Activated T-cell treated with anti-CD3 and anti-CD28 coated beads, Interleukin-2, amount 50 U/mL, for 24 hours (primary cell): Measurements from ENCODE around the gene PXMP2.
A peak's percentile ranks its signal among the peaks of the same experiment; 100 is the strongest.
"Not testable (repeated sequence)": the region's sequence is repeated elsewhere in the genome, so short reads cannot be mapped to it uniquely, and the experiment has no call there.

ENCODE experiments used
- DNase-seq: peaks from one replicate; pipeline ENCODE4 v3.0.0-alpha.2; 2020
- H3K27ac Mint-ChIP-seq: 2 replicates; pipeline ENCODE4 v1.8.0; 2020; ENCODE audit warnings: mild to moderate bottlenecking, mixed read lengths
- H3K27me3 Mint-ChIP-seq: 2 replicates; pipeline ENCODE4 v1.8.0; 2020; ENCODE audit warnings: mixed read lengths
- H3K36me3 Mint-ChIP-seq: 2 replicates; pipeline ENCODE4 v1.8.0; 2020; ENCODE audit warnings: low read depth, mixed read lengths
- H3K4me1 Mint-ChIP-seq: 2 replicates; pipeline ENCODE4 v1.8.0; 2020; ENCODE audit warnings: low read depth, mixed read lengths
- H3K4me3 Mint-ChIP-seq: 2 replicates; pipeline ENCODE4 v1.8.0; 2020; ENCODE audit warnings: mild to moderate bottlenecking, moderate library complexity, mixed read lengths
- H3K9me3 Mint-ChIP-seq: 2 replicates; pipeline ENCODE4 v1.8.0; 2020; ENCODE audit warnings: mixed read lengths

PXMP2 gene

DNA sequence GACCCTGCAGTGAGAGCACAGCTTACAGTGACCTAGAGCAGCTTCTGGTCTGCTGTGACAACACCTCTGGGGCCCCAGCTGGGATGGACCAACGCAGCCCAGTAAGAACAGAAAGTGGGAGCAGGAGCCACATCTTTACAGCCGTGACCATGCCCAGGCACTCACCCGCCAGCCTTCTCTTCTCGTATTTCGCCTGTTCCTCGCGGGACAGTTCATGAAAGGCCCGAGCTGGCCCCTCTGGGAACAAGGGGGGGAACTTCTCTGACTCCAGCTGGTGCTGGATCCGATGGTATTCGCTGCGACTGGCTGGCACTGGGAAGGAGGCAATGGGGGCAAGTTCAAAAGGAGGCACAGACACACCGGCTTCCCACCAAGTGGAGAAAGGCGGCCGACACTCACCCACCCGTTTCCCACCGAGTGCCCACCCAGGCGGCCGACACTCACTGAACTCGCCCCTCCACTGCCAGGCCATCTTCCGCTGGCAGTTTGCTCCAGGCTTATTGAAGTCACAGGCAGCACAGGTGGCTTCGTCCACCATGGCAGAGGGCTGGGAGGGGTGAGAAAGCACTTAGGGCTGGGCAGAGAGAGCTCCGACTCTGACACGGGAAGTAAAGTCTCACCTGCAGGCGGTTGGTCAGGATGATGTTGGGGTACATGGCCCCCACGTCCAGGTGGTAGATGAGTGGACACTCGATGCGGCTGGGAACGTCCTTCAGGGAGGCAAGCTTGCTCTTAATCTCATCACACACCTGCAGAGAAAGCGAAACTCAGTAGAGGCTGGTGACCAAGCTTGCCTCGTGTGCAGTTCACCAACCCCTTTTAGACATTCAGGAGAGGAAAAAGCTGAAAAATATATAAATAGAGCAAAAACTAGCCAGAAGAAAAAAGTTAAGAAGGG, 18.9 kb upstream of the PXMP2 start:
- Mint-ChIP-seq H3K36me3 (peaks cover 96% of the 10 kb centered on the region), H3K27ac (no peak overlapping the region), H3K4me3 (no peak overlapping the region), H3K9me3 (no peaks in the 10 kb centered on the region), H3K27me3 (no peaks in the 10 kb centered on the region), H3K4me1 (no peaks in the 10 kb centered on the region)
- DNase-seq = no peak

DNA sequence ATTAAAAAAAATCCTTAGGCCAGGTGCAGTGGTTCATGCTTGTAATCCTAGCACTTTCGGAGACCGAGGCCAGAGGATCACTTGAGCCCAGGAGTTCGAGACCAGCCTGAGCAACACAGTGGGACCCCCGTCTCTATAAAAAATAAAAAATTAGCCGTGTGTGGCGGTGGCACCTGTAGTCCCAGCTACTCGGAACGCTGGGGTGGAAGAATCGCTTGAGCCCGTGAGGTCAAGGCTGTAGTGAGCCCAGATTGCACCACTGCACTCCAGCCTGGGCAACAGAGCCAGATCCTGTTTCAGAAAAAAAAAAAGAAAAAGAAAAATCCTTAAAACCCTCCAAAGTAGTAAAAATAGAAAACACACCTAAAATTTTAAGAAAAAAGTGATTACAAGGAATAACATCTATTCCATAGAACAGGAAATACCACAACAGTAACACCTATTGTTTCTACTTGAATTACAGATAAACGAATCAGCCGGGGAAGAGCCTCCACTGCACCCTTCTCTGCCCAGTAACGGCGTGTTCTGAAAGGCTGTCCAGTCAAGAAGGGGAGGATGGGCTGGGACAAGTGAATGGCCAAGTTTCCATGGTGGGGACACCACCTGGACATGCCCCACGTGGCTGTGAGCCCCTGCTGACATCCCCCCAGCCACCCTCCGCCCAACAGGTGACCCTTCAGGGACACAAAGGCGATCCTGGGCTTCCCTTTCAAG, 18.1 kb upstream of the PXMP2 start:
- Mint-ChIP-seq H3K9me3 (no peaks in the 10 kb centered on the region), H3K27ac (no peak overlapping the region)

GRCh38 chr12:132672116-132672515, 15.3 kb upstream of the PXMP2 start:
- no peak for DNase-seq
- Mint-ChIP-seq H3K27ac (no peak overlapping the region), H3K36me3 (peaks cover 94% of the 10 kb centered on the region), H3K27me3 (no peaks in the 10 kb centered on the region), H3K9me3 (no peaks in the 10 kb centered on the region), H3K4me1 (no peaks in the 10 kb centered on the region), H3K4me3 (no peak overlapping the region)

More for the DNA sequence above, 18.1 kb upstream of the PXMP2 start:
- DNase-seq = no peak
- Mint-ChIP-seq H3K4me3 (no peak overlapping the region), H3K36me3 (peaks cover 95% of the 10 kb centered on the region), H3K4me1 (no peaks in the 10 kb centered on the region), H3K27me3 (no peaks in the 10 kb centered on the region)

DNA sequence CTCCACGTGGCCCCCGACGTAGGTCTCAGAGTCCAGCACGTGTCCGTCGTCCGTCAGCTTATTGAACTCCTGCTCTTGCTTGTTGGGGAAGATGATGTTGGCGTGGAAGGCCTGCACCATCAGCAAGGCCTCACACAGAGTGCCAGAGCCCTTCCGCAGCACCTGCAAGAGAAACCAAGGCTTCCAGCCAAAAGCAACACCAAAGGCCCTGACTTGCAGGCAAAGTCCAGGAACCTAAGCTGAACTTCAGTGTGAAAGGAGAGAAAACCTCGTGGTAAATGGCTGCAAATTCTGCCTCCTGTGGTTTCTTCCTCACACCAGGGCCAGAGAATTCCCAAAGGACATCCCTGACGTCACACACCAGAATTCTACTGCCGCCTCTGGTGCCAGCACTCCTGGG, 14.7 kb upstream of the PXMP2 start:
- no peak for DNase-seq
- Mint-ChIP-seq H3K36me3 (peaks cover 94% of the 10 kb centered on the region), H3K27me3 (no peaks in the 10 kb centered on the region), H3K4me3 (no peak overlapping the region), H3K27ac (no peak overlapping the region), H3K4me1 (no peaks in the 10 kb centered on the region), H3K9me3 (no peaks in the 10 kb centered on the region)

DNA sequence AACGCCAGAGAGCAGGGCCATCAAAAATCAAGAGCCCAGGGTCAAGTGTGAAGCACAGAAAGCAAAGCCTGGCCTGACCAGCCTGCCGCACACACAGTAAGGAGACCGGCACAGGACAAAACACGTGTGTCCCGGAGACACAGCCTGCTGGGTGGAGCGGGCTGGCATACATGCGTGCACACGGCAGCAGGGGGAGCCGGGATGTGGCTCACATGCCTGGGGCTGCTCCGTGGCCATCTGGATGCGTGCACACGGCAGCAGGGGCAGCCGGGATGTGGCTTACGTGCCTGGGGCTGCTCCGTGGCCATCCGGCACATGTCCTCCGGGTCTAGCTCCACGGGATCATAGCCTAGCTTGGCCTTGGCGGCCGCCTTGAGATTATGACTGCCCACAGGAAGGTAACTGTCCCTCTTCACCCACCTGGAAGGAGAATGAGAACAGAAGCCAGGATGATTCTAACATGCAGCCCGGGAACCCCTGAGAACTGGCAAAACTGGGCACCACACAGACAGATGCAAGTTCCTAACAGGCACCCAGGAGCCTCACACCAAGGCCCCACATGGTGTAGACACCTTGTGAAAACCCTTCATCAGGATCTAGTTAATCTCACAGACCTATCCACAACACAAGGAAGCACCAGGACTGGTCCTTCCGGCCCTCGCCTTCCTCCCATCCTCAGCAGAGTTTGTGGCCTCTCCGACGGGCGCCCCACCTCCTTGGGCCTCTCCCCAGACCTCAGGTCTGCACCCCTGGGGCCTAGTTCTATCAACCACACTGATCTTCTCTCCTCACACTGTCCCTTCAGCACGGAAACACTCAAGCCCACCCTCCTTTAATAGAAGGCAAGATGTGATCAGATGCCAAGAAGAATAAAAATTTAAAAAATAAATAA, 13.9 kb upstream of the PXMP2 start:
- no peak for DNase-seq
- H3K4me3 Mint-ChIP-seq = no peak overlapping the region
- H3K27me3 Mint-ChIP-seq = no peaks in the 10 kb centered on the region
- H3K4me1 Mint-ChIP-seq = no peaks in the 10 kb centered on the region
- H3K9me3 Mint-ChIP-seq = no peaks in the 10 kb centered on the region
- H3K27ac Mint-ChIP-seq = no peak overlapping the region
- peaks cover 93% of the 10 kb centered on the region for H3K36me3 Mint-ChIP-seq

- Mint-ChIP-seq H3K4me3 (no peak overlapping the region), H3K36me3 (peaks cover 93% of the 10 kb centered on the region), H3K4me1 (no peaks in the 10 kb centered on the region), H3K27me3 (no peaks in the 10 kb centered on the region), H3K9me3 (no peaks in the 10 kb centered on the region), H3K27ac (no peak overlapping the region)
- DNase-seq = no peak
Observed at GRCh38 chr12:132674561-132674960, 12.8 kb upstream of the PXMP2 start.

DNA sequence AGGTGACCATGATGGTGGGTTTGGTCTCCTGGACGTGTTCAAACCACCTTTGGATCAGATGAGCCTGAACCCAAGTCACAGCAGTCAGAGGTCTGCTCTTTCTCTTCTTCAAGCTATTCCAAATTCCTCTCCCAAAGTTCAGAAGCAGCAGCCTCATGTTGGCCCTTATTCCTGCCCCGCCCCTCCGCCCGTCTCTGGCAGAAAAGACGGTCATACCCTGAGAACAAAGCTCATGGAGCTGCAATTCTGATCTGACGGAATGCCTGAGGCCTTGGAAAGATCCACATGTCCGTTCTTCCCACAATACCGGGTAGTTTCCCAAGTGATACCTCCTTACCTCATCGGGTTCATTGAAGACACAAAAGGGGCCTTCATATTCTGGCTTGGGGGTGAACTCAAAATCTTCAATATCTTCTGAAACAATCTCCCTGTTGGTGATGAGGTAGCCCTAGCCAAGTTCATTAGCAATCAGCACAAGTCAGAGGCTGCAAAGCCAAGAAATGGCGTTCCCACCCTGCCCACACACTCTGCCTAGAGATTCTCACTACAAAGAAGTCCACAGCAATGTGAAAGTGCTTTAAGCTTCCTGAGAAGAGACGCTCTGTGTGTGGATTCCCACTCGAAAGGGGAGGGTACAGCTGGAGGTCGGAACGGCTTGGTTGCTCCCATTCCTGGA, 11.5 kb upstream of the PXMP2 start:
- DNase-seq = no peak
- Mint-ChIP-seq H3K27me3 (no peaks in the 10 kb centered on the region), H3K4me1 (no peaks in the 10 kb centered on the region)

GRCh38 chr12:132677492-132677891, 9.9 kb upstream of the PXMP2 start:
- H3K9me3 Mint-ChIP-seq = no peaks in the 10 kb centered on the region
- no peak overlapping the region for H3K4me3 Mint-ChIP-seq
- no peak for DNase-seq
- no peaks in the 10 kb centered on the region for H3K27me3 Mint-ChIP-seq
- H3K4me1 Mint-ChIP-seq = no peaks in the 10 kb centered on the region
- H3K36me3 Mint-ChIP-seq = peaks cover 87% of the 10 kb centered on the region
- no peak overlapping the region for H3K27ac Mint-ChIP-seq

More for the DNA sequence above, 11.5 kb upstream of the PXMP2 start:
- Mint-ChIP-seq H3K9me3 (no peaks in the 10 kb centered on the region), H3K27ac (no peak overlapping the region), H3K36me3 (peaks cover 96% of the 10 kb centered on the region), H3K4me3 (no peak overlapping the region)

GRCh38 chr12:132685400-132685799, 2.0 kb upstream of the PXMP2 start:
- Mint-ChIP-seq H3K4me3 (peak overlapping the region; percentile 79), H3K4me1 (peaks cover 28% of the 10 kb centered on the region), H3K36me3 (peaks cover 29% of the 10 kb centered on the region), H3K27me3 (no peaks in the 10 kb centered on the region), H3K9me3 (no peaks in the 10 kb centered on the region), H3K27ac (peak overlapping the region; percentile 69)
- DNase-seq = no peak

- Mint-ChIP-seq H3K4me3 (peak overlapping the region; percentile 79), H3K36me3 (peaks cover 29% of the 10 kb centered on the region), H3K4me1 (peaks cover 28% of the 10 kb centered on the region), H3K27me3 (no peaks in the 10 kb centered on the region), H3K9me3 (no peaks in the 10 kb centered on the region), H3K27ac (peak overlapping the region; percentile 89)
- no peak for DNase-seq
Observed at GRCh38 chr12:132686825-132687210, 569 bp upstream of the PXMP2 start.

GRCh38 chr12:132689227-132689626, 1.8 kb downstream of the PXMP2 start:
- Mint-ChIP-seq H3K9me3 (no peaks in the 10 kb centered on the region), H3K27ac (peak overlapping the region; percentile 1), H3K27me3 (no peaks in the 10 kb centered on the region), H3K4me3 (peak overlapping the region; percentile 72), H3K4me1 (peaks cover 20% of the 10 kb centered on the region), H3K36me3 (peaks cover 28% of the 10 kb centered on the region)
- DNase-seq = no peak

DNA sequence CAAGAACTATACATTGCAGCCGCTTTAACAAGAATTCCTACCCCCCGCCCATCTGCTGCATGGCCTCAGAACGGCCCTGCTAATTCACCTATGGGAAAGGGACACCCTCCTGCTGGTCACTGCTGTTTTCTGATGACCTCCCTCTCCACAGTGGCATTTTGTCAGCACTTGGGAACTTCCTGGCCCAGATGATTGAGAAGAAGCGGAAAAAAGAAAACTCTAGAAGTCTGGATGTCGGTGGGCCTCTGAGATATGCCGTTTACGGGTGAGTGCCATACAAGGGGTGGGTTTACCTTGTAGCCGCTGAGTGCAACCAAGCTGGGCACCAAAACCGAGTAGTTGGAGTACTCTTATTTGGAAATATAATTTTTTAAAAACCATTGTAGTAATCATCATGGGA, 2.7 kb downstream of the PXMP2 start:
- Mint-ChIP-seq H3K36me3 (peaks cover 27% of the 10 kb centered on the region), H3K4me1 (peaks cover 18% of the 10 kb centered on the region), H3K27ac (no peak overlapping the region), H3K27me3 (no peaks in the 10 kb centered on the region), H3K9me3 (no peaks in the 10 kb centered on the region), H3K4me3 (peak overlapping the region; percentile 8)
- DNase-seq = no peak

DNA sequence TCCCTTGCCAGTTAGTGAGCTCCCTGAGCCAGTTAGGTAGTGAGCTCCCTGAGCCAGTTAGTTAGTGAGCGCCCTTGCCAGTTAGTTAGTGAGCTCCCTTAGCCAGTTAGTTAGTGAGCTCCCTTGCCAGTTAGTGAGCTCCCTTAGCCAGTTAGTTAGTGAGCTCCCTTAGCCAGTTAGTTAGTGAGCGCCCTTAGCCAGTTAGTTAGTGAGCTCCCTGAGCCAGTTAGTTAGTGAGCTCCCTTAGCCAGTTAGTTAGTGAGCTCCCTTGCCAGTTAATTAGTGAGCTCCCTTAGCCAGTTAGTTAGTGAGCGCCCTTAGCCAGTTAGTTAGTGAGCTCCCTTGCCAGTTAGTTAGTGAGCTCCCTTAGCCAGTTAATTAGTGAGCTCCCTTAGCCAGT, 4.6 kb downstream of the PXMP2 start:
- DNase-seq, H3K4me3 Mint-ChIP-seq, H3K27ac Mint-ChIP-seq, H3K27me3 Mint-ChIP-seq, H3K9me3 Mint-ChIP-seq, H3K4me1 Mint-ChIP-seq: not testable (repeated sequence)
- peaks cover 34% of the 10 kb centered on the region for H3K36me3 Mint-ChIP-seq

DNA sequence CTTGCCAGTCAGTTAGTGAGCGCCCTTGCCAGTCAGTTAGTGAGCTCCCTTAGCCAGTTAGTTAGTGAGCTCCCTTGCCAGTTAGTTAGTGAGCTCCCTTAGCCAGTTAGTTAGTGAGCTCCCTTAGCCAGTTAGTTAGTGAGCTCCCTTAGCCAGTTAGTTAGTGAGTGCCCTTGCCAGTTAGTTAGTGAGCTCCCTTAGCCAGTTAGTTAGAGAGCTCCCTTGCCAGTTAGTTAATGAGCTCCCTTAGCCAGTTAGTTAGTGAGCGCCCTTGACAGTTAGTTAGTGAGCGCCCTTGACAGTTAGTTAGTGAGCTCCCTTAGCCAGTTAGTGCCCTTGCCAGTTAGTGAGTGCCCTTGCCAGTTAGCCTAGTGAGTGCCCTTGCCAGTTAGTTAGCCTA, 7.5 kb downstream of the PXMP2 start:
- H3K4me1 Mint-ChIP-seq, H3K27ac Mint-ChIP-seq, H3K27me3 Mint-ChIP-seq, DNase-seq, H3K9me3 Mint-ChIP-seq, H3K4me3 Mint-ChIP-seq: not testable (repeated sequence)
- peaks cover 56% of the 10 kb centered on the region for H3K36me3 Mint-ChIP-seq
